HEK293T (cell line): ENCODE data around the gene INAFM1.
A peak's percentile ranks its signal among the peaks of the same experiment; 100 is the strongest.

Experiments used
- CTCF ChIA-PET: fragments of 350-600 bp; formaldehyde crosslinking; extraction: SDS; loops from one replicate; lab custom pipeline; 2021; ENCODE audit warnings: antibody characterized with exemption, inconsistent platforms; lab: Yijun Ruan, JAX
- POLR2A ChIA-PET: fragments of 350-600 bp; formaldehyde crosslinking; extraction: SDS; loops from one replicate; lab custom pipeline; 2020; ENCODE audit warnings: antibody characterized with exemption, inconsistent platforms; lab: Yijun Ruan, JAX
- DNase-seq: peaks from one replicate; pipeline ENCODE4 v3.0.0; 2012; ENCODE audit warnings: mixed read lengths; ENCODE audit errors: extremely low spot score
- ARNT ChIP-seq: fragments of 450-650 bp; IDR thresholded peaks from 2 replicates; pipeline ENCODE4 v1.6.1; 2017; ENCODE audit warnings: mild to moderate bottlenecking
- BHLHE40 ChIP-seq: fragments of 450-650 bp; IDR thresholded peaks from 2 replicates; pipeline ENCODE4 v1.6.1; 2016; ENCODE audit warnings: mild to moderate bottlenecking, moderate library complexity, borderline replicate concordance
- CTBP1 ChIP-seq: fragments of 450-650 bp; IDR thresholded peaks from 2 replicates; pipeline ENCODE4 v1.6.1; 2016; ENCODE audit warnings: borderline replicate concordance
- ELF4 ChIP-seq: fragments of 450-650 bp; IDR thresholded peaks from 2 replicates; pipeline ENCODE4 v1.6.1; 2017; ENCODE audit warnings: antibody characterized with exemption
- FOXA1 ChIP-seq: fragments of 450-650 bp; IDR thresholded peaks from 2 replicates; pipeline ENCODE4 v1.6.1; 2016; ENCODE audit warnings: mild to moderate bottlenecking
- FOXK2 ChIP-seq: fragments of 450-650 bp; IDR thresholded peaks from 2 replicates; pipeline ENCODE4 v1.6.1; 2016; ENCODE audit warnings: mild to moderate bottlenecking
- FOXM1 ChIP-seq: fragments of 450-650 bp; IDR thresholded peaks from 2 replicates; pipeline ENCODE4 v1.6.1; 2017; ENCODE audit warnings: mild to moderate bottlenecking, borderline replicate concordance
- HDGF ChIP-seq: fragments of 450-650 bp; IDR thresholded peaks from 2 replicates; pipeline ENCODE4 v1.6.1; 2017; ENCODE audit warnings: antibody characterized with exemption, borderline replicate concordance
- L3MBTL2 ChIP-seq: fragments of 450-650 bp; conservative IDR thresholded peaks from 2 replicates; pipeline ENCODE4 v1.6.1; 2016; ENCODE audit warnings: mild to moderate bottlenecking
- LEF1 ChIP-seq: fragments of 450-650 bp; IDR thresholded peaks from 2 replicates; pipeline ENCODE4 v1.6.1; 2017; ENCODE audit warnings: mild to moderate bottlenecking, borderline replicate concordance
- NFRKB ChIP-seq: fragments of 450-650 bp; IDR thresholded peaks from 2 replicates; pipeline ENCODE4 v1.6.1; 2016; ENCODE audit warnings: mild to moderate bottlenecking, moderate library complexity
- PKNOX1 ChIP-seq: fragments of 450-650 bp; IDR thresholded peaks from 2 replicates; pipeline ENCODE4 v1.6.1; 2016
- SP1 ChIP-seq: fragments of 450-650 bp; IDR thresholded peaks from 2 replicates; pipeline ENCODE4 v1.6.1; 2017
- SUZ12 ChIP-seq: fragments of 450-650 bp; IDR thresholded peaks from 2 replicates; pipeline ENCODE4 v1.6.1; 2016; ENCODE audit warnings: mild to moderate bottlenecking
- TARDBP ChIP-seq: fragments of 450-650 bp; IDR thresholded peaks from 2 replicates; pipeline ENCODE4 v1.6.1; 2016
- ZNF384 ChIP-seq: fragments of 450-650 bp; IDR thresholded peaks from 2 replicates; pipeline ENCODE4 v1.6.1; 2016

INAFM1 gene

GRCh38 chr19:47315125-47315821, 40.6 kb downstream of the INAFM1 start:
- CTCF ChIA-PET = interaction anchor here (0.7 kb wide), 1 partner anchor 17 kb away, joined by 4 read pairs; no protein-coding TSS in a partner anchor
- TF ChIP-seq PKNOX1 = peak; percentile 57
- TF ChIP-seq ZNF384 = no peak
- POLR2A ChIA-PET = no interaction called here
- peak; percentile 22 for DNase-seq

- no peak for TF ChIP-seq HDGF
- no peak for TF ChIP-seq ARNT
- no peak for TF ChIP-seq TARDBP
- TF ChIP-seq NFRKB = no peak
- TF ChIP-seq PKNOX1 = no peak
- no peak for TF ChIP-seq ZNF384
- TF ChIP-seq BHLHE40 = no peak
- TF ChIP-seq L3MBTL2 = no peak
- no peak for TF ChIP-seq SP1
- no peak for TF ChIP-seq CTBP1
- no peak for TF ChIP-seq FOXM1
- no peak for TF ChIP-seq SUZ12
- TF ChIP-seq FOXA1 = no peak
- TF ChIP-seq ELF4 = no peak
- TF ChIP-seq FOXK2 = no peak
- TF ChIP-seq LEF1 = no peak
- CTCF ChIA-PET = no interaction called here
- DNase-seq = no peak
- POLR2A ChIA-PET = no interaction called here
Observed at GRCh38 chr19:47316513-47316912, 41.8 kb downstream of the INAFM1 start.

- TF ChIP-seq PKNOX1 (no peak), NFRKB (no peak), SUZ12 (no peak), CTBP1 (no peak)
- ChIA-PET CTCF (no interaction called here), POLR2A (no interaction called here)
- DNase-seq = no peak
Observed at GRCh38 chr19:47319923-47320871, 45.5 kb downstream of the INAFM1 start.

- POLR2A ChIA-PET = no interaction called here
- CTCF ChIA-PET = interaction anchor here (2.1 kb wide), 1 partner anchor 16 kb away, joined by 8 read pairs; no protein-coding TSS in a partner anchor
- DNase-seq = no peak
- TF ChIP-seq ELF4 (no peak), ARNT (no peak), TARDBP (no peak), BHLHE40 (no peak), FOXK2 (no peak), LEF1 (no peak), SUZ12 (no peak), PKNOX1 (no peak), L3MBTL2 (no peak), ZNF384 (no peak), SP1 (no peak), NFRKB (no peak), CTBP1 (no peak), HDGF (no peak), FOXM1 (no peak), FOXA1 (no peak)
Observed at GRCh38 chr19:47321630-47322029, 46.9 kb downstream of the INAFM1 start.

GRCh38 chr19:47322058-47322457, 47.4 kb downstream of the INAFM1 start:
- TF ChIP-seq FOXA1 (no peak), HDGF (no peak), FOXK2 (no peak), BHLHE40 (no peak), ARNT (no peak), SUZ12 (no peak), ELF4 (no peak), SP1 (no peak)
- ChIA-PET CTCF (interaction anchor here (2.1 kb wide), 1 partner anchor 17 kb away, joined by 8 read pairs; no protein-coding TSS in a partner anchor), POLR2A (no interaction called here)
- DNase-seq = no peak

- TF ChIP-seq TARDBP = no peak
- TF ChIP-seq PKNOX1 = no peak
- TF ChIP-seq BHLHE40 = no peak
- no peak for TF ChIP-seq CTBP1
- TF ChIP-seq ELF4 = no peak
- no peak for TF ChIP-seq SP1
- no peak for TF ChIP-seq LEF1
- no peak for TF ChIP-seq L3MBTL2
- no peak for TF ChIP-seq FOXA1
- TF ChIP-seq NFRKB = no peak
- no peak for TF ChIP-seq ZNF384
- TF ChIP-seq SUZ12 = no peak
- TF ChIP-seq FOXK2 = no peak
- TF ChIP-seq ARNT = no peak
- TF ChIP-seq FOXM1 = no peak
- TF ChIP-seq HDGF = no peak
- ChIA-PET POLR2A (interaction anchor here (0.7 kb wide), 1 partner anchor 67 kb away, joined by 3 read pairs; no protein-coding TSS in a partner anchor), CTCF (interaction anchor here (2.1 kb wide), 1 partner anchor 18 kb away, joined by 8 read pairs; no protein-coding TSS in a partner anchor)
- DNase-seq = no peak
Observed at GRCh38 chr19:47323409-47323808, 48.7 kb downstream of the INAFM1 start.
